SKM-1 treated with dmso at 0.1 percent for 144 hours (cell line): ENCODE results near the gene PLA2G2E.
"Not testable (repeated sequence)": the region's sequence is repeated elsewhere in the genome, so short reads cannot be mapped to it uniquely, and the experiment has no call there.

Experiments used
- DNase-seq: peaks from one replicate; lab custom pipeline; 2025; ENCODE audit not compliant: unreplicated experiment; lab: John Stamatoyannopoulos, UW

The PLA2G2E gene

DNA sequence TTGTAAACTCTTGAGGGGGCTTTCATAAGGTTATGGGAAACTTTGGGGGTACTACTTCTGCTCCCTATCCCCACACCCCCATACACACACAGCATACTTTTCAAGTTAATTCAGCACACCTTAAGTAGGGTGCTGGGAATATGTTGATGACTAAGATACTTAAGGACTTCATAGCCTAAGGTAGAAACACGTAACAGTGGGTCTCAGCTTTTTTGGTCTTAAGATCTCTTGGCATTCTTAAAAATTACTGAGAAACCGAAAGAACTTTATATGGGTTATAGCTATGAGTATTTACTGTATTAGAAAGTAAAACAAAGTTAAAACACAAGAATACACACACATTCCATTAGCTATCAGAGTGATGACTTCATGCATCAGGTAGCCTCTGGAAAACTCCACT is 39.1 kb downstream of the PLA2G2E start:
- DNase-seq: no peak

- peak; percentile 97 for DNase-seq
These were observed 41.0 kb downstream of the PLA2G2E start, which contains the start of gene OTUD3 for GRCh38 chr1:19882111-19883071. Gene OTUD3 (plus strand): TSS chr1:19882395. CDS start chr1:19882514, 119 bp downstream.

- DNase-seq: not testable (repeated sequence)
These were observed 42.6 kb downstream of the PLA2G2E start for GRCh38 chr1:19880841-19881240.

DNA sequence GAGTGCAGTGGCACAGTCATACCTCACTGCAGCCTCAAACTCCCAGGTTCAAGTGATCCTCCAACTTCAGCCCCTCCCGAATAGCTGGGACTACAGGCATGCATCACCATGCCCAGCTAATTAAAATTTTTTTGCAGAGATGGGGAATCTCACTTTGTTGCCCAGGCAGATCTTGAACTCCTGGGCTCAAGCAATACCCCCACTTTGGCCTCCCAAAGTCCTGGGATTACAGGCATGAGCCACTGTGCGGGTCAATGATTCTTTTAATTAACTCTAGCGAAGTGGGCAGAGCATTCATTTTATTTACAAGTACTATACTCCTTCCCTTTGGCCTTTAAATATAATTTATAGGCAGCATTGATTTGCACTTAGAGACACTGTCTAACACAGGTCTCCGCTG is 43.8 kb downstream of the PLA2G2E start:
- DNase-seq: no peak

DNA sequence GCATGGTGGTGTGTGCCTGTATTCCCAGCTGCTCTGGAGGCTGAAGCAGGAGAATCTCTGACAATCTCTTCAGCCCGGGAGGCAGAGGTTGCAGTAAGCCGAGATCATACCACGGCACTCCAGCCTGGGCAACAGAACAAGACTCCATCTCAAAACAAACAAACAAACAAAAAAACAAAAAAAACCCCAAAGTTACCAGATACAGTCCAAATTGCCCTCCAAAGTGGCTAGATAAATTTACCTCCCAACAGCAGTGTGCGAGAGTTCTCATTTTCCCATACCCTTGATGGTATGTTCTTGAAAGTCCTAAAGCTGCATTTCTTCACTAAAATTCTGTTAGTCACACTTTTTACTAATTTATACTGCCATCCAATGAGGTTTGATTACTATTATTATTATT is 44.2 kb downstream of the PLA2G2E start:
- no peak for DNase-seq

- DNase-seq: no peak
These were observed 44.8 kb downstream of the PLA2G2E start for GRCh38 chr1:19878637-19878985.

DNA sequence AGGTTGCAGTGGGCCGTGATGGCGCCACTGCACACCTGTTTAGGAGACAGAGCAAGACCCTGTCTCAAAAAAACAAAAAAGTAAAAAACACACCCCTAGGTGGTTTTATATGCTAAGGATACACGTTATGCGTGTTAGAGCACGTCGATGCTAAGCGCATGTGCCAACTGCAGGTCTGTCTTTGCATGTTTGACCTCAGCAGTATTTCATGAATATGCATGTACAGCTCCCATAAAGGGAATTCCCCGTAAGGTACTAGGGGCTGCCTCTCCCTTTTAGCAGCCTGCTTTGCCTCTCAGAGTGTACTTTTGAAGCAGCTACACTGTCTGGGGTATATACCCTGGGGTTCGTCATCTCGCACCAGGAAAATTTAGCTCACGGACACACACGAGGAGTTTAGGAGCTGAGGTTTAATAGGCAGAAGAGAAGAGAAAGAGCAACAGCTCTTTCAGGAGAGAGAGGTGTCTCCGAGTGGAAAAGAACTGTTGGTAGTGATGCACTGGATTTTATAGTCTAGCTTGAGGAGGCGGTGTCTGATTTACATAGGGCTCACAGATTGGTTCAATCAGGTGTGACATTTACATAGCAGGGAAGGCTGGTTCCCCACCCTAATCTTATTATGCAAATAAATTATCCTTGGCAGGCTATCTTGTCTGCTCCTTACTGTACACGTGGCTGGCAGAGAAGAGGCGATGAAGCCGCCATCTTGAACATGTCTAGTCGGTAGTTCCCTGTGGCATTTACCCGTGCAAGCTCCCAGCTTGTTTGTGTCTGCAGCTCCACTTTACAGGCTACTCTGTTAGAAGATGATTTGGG is 45.4 kb downstream of the PLA2G2E start:
- DNase-seq: no peak

GRCh38 chr1:19877181-19877750 is 46.2 kb downstream of the PLA2G2E start:
- DNase-seq: no peak

DNA sequence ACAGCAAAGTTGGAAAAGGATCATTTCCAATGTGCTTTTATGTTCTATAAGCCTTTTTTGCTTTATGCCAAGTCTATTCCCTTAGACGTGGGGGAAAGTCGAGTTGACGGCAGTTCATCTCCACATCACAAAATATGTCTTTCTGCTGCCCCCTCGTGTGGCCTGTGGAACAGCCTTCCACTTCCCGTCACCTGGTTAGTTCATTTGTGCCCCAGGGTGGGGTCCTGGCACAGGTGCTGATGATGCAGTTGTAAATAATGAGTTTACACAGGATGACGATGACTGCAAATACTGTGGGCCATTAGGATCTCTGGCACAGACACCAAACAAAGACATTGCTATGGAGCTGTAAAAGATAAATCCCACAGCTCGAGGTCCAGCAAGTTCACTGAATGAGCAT is 51.2 kb downstream of the PLA2G2E start:
- no peak for DNase-seq
